HS-27A (cell line): ENCODE measurements around the gene PLPP7.
"Not testable (repeated sequence)": the region's sequence is repeated elsewhere in the genome, so short reads cannot be mapped to it uniquely, and the experiment has no call there.

Experiments used
- DNase-seq: peaks from one replicate; pipeline ENCODE4 v3.0.0-alpha.2; 2012; ENCODE audit warnings: low read depth, missing footprints

PLPP7 gene

DNA sequence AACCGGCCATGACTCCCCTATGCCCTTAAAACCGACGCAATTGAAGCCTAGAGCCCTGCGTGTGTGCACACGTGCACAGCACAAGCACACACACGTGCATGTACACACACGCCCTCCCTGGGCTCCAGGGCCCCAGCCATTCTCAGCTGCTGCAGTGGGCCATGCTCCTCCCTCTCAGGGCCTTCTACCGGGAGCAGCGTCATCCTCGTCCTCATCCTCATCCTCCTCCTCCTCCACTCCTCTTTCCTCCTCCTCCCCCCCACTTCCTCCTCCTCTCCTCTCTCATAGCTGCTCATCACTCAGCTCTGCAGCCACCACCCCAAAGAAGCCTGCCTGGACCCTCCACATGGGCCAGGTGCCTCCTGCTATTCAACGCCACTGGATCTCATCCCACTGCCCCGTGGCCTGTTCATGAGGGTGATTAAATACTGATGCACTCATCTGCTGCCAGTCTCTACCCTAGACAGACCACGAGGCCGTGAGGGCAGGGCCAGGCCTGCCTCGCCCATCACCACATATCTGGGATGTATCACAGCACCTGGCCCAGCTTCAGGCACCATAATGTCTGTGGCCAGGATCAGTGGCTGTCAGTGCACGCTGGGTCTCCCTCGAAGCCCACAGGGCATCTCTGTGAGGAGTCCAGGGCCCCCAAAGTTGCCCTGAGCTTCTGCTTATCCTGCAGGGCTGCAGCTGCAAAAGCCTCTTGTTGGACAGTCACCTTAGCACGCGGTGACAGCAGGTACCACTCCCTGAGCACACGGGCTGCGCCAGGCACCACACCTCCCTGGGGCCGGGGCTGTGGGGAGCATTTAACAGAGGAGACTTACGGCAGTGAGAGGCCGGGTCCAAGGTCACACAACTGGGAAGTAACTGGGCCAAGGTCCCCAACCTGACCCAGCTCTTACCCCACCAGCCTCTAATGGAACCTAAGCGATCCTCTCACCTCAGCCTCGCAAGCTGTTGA, 23.0 kb upstream of the PLPP7 start:
- no peak for DNase-seq

- no peak for DNase-seq
Measured at GRCh38 chr9:131270171-131271015, 19.1 kb upstream of the PLPP7 start.

DNA sequence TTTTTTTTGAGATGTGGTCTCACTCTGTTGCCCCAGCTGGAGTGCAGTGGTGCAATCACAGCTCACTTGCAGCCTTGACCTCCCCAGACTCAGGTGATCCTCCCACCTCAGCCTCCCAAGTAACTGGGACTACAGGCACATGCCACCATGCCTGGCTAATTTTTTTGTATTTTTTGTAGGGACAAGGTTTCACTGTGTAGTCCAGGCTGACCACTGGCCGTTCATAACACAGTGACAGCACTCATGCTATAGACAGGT, 18.6 kb upstream of the PLPP7 start:
- not testable (repeated sequence) for DNase-seq

DNA sequence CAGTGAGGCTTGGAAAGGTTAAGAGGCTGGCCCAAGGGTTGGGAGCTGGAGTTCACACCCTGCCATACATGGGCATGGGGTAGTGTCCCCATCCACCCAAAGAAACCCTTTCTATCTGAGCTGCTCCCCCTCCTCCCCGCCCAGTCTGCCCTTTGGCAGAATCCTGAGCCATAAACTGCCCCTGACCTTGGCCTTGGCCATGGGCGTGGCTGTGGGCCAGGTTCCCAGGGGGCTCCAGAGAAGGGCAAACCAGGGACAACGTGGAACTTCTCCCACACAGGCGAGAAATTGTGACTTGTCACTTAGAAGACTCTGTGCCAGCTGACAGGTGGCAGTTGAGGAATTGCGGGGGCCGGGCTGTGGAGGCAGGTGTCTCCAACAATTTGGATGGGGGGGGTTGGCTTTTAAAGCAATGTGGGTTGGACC, 18.0 kb upstream of the PLPP7 start:
- no peak for DNase-seq

DNA sequence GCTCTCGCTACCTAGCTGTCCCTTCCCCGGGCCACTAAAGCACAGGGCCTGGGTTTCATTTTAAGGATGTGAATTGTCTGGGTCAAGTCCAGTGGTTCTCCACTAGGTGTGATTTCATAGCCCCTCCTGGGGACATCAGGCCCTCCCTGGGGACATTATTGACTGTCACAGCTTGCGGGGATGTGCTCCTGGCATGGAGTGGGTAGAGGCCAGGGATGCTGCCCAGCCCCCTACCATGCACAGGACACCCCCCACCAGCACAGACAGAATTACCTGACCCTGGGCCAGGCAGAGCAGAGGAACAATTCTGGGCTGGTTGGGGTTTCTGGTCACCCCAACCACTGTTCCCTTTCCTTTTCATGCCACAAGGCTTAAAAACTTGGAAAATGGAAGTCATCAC, 17.3 kb upstream of the PLPP7 start:
- no peak for DNase-seq

DNA sequence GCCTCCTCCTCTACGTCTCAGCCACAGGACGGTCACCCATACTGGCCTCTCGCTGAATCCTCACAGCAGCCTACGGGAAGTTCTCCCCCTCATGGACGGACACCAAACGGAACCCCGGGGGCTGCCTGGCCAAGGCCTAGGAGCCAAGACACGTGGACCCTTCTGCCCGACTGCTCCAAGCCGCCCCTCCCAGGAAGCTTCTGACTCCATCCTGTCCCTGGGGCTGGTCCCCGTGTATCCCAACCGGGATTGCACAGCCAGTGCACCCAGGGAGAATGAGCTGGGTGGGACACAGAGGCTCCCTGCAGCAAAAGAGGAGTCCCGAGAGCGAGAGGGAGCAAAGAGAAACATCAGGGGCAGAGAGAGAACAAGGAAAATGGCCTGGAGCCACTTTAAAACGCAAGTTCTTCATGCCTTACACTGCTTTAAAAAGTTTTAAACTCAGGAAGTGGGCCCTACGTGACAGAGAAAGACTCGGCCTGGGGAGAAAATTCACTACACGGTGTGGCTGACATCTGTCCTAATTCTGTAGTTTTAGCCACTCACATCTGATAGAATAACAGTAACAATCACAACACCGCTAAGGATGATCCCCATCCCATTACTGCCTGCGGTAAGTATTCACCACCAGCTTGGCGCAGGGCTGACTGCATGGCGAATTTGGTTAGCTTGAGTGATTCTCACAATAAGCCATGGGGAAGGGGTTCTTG, 16.2 kb upstream of the PLPP7 start:
- no peak for DNase-seq

DNA sequence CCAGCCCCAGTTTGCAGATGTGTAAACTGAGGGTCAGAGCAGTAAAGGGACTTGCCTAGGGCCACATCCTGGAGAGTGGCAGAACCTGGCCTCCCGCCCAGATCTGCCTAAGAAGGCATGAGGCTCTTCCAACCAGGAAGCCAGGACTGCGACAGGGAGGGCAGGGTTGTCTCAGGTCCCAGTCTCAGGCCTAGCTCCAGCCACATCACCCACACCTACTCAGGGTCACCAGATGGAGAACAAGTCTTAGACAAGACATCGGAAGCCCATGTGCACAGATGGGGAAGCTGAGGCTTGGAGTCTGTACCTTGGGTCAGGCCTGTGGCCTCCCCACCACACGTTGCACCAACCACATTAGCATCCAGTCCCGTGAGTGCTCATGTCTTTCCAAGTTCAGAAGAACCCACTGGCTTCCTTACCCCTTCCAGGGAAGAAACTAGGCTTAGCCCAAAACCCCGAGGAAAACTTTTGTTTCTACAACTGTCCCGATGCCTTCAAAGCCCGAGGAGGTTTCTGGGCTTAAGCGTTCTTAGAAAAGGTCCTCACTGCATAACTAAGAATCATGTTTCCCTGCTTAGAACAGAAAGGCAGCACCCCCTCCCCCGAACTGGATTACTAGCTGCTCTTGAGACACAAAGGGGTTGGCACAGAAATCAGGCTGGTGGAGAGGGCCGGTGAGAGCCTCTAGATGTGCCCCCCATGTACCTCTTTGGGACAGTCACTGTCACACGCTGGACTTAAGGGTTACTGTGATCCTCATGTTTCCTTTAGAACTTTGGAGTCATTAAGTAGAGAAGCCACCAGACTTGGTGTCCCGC, 15.5 kb upstream of the PLPP7 start:
- no peak for DNase-seq

GRCh38 chr9:131274674-131275331, 14.7 kb upstream of the PLPP7 start:
- no peak for DNase-seq

- no peak for DNase-seq
Measured at GRCh38 chr9:131275332-131276093, 14.0 kb upstream of the PLPP7 start.

- DNase-seq: no peak
Measured at GRCh38 chr9:131276094-131276888, 13.2 kb upstream of the PLPP7 start, which contains the start of gene FAM78A. TSS of gene FAM78A (minus strand) at chr9:131276510. CDS start at chr9:131276179, 331 bp downstream.

DNA sequence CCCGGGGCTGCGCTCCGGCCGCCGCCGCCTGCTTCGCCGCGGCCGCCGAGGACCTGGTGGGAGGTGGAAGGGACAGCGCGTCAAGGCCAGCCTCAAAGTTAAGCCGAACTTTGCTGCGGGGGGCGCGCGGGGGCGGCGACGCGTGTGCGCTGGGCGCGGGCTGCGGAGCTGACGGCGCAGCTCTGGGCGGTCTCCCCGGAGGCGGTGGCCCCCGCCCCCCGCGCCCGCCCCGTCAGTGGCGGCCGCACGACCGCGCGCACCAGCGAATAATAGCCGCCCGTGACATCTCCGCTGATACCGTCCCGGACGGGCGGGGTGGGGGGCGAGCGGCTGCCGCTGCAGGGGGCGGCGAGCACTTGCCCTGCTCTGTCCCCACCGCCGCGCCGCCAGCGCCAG, 12.6 kb upstream of the PLPP7 start:
- DNase-seq: no peak

GRCh38 chr9:131277287-131277909, 12.1 kb upstream of the PLPP7 start:
- no peak for DNase-seq

DNA sequence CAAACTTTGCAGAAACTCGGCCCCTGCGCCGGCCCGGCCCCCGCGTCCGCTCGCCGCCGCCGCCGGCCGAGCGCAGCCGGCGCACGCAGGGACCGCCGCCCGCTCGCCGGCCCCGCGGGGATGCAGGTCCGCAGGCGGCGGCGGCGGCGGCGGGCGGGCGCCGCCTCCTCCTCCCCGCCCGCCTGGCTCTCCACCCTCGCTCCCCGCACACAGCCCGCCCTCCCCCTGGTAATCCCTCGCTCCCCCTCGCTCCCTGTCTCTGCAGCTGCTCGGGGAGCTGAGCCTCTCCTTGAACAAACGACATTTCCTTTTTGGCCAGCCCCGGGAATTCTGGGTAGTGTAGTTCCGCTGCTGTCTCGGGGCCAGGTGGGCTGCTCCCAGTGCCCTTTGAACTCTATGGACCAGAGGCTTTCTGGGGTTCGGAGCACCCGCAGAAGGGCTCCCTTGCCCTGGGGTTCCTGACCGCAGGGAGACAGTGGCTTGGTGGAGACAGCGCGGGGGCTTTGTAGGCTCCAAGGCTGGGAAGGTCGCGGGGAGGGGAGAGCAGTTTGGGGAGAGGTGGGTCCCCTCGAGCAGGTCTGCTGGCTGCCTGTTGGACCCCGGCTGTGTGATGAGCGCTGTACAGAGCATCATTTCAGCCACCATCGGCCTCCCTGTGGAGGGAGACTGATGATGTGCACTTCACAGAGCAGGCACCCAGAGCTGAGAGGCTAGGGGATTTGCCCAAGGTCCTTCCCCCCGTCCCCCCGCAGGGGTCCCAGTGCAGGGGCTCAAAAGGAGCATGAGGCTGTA, 11.4 kb upstream of the PLPP7 start:
- no peak for DNase-seq

DNA sequence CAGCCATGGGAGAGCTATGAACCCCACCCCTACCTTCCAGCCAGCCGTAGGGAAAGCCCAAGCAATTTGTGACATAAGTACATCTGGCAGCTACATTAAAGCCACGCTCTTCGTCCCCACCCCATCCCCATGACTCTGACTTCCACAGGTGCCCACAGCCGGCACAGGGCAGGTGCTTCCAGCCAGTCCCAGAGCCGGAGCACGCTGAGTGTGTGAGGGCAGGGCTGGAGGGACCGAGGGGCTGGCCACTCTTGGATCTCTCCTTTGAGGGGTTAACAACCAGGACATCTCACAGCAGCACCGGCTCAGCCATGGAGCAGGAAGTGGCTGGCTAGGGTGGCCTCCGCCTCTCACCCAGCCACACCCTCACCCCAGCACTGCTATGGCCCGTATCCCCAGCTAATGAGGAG, 10.8 kb upstream of the PLPP7 start:
- DNase-seq: no peak

DNA sequence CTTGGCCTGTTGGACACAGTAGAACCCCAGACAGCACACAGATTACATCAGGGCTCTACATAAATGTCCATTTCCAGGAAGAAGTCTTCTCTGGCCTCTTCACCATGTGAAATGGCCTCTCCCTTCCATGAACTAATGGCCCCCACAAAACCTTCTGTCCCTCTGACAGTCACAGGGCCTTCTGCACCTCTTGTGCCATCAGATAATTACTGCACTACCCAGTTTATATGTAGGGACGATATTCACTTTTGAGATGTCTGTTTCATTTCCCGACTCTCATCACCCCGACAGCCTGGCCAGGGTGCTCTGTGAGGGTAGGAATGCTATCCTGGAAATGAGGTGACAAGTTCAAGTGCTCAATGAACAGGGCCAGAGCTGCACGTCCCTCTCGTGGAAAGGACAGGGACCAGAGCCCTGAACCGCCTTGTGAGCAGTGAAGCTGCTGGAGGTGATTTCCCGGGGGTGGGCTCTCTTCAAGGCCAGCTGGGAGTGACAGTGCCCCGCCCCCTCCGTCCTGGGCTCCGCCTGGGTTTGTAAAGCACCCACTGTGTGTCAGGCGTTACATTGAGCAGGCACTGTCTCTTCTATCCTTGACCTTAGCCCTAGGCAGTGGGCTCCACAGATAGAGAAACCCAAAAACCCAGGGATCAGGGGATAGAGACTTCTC, 10.2 kb upstream of the PLPP7 start:
- no peak for DNase-seq

- no peak for DNase-seq
Measured at GRCh38 chr9:131279863-131280570, 9.5 kb upstream of the PLPP7 start.

DNA sequence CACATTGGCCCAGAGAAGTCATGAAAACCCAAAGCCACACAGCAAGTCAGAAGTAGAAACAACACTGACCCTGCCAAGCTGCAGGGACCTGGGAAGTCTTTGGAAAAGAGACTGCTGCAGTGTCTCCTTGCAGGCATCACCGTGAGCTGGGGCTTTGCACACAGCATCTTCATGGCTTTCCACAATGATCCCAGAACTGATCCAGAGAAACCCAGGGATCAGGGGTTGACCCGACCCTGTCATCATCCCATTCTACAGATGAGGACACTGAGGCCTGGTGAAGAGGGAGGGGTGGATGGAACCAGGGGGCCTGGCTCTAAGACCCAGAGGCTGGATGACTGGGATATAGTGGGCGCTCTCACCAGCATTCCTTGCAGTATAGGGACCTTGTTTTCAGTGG, 8.9 kb upstream of the PLPP7 start:
- DNase-seq: no peak
